Thymus (tissue), 11 donors: ENCODE results near the gene SNX33. TPM values are rescaled to one million over a fixed set of nuclear protein-coding genes. Genes with fewer than 3 reads are reported as not detected.
A peak's percentile ranks its signal among the peaks of the same experiment; 100 is the strongest.
"Not testable (repeated sequence)": the region's sequence is repeated elsewhere in the genome, so short reads cannot be mapped to it uniquely, and the experiment has no call there.

Source experiments
- DNase-seq, 9 donors: peaks; one replicate each; pipeline ENCODE4 v3.0.0-alpha.2; 2013; ENCODE audit warnings: low spot score in 9 of 9, low read depth in 6 of 9, missing footprints in 1 of 9
- H3K27ac ChIP-seq, 2 donors: one replicate each; pipeline ENCODE4 v1.5.1; 2013; ENCODE audit warnings: control low read depth in 1 of 2, low read depth in 1 of 2, low read length in 1 of 2, mild to moderate bottlenecking in 1 of 2, moderate library complexity in 1 of 2
- H3K27me3 ChIP-seq, 2 donors: one replicate each; pipeline ENCODE4 v1.5.1; 2013; ENCODE audit warnings: low read length in 1 of 2; ENCODE audit not compliant: control insufficient read depth in 2 of 2, insufficient read depth in 1 of 2
- H3K36me3 ChIP-seq, 2 donors: one replicate each; pipeline ENCODE4 v1.5.1; 2013; ENCODE audit warnings: low read length in 1 of 2, mild to moderate bottlenecking in 1 of 2, moderate library complexity in 1 of 2; ENCODE audit not compliant: control insufficient read depth in 2 of 2, insufficient read depth in 2 of 2
- H3K4me1 ChIP-seq, 2 donors: one replicate each; pipeline ENCODE4 v1.5.1; 2013; ENCODE audit warnings: low read length in 2 of 2; ENCODE audit not compliant: control insufficient read depth in 2 of 2, insufficient read depth in 2 of 2
- H3K4me3 ChIP-seq, 2 donors: one replicate each; pipeline ENCODE4 v1.5.1; 2013; ENCODE audit warnings: low read length in 2 of 2, control low read depth in 1 of 2, mild to moderate bottlenecking in 1 of 2
- H3K9me3 ChIP-seq, 2 donors: one replicate each; pipeline ENCODE4 v1.5.1; 2013; ENCODE audit warnings: low read length in 1 of 2, mild to moderate bottlenecking in 1 of 2; ENCODE audit not compliant: control insufficient read depth in 2 of 2, insufficient read depth in 1 of 2
- WGBS: extraction: QIAGEN DNeasy Blood & Tissue Kit; methylation state at CpG from one replicate; pipeline ENCODE4 v1.1.7; 2013; 5-methylcytosine and 5-hydroxymethylcytosine counted together
- polyA plus RNA-seq: library from polyadenylated mRNA; stranded (reverse); fragments of 200-250 nt; gene quantifications from one replicate; pipeline ENCODE4 v1.2.3, GENCODE V29; 2013
- total RNA-seq: library from RNA; stranded (reverse); fragments of 120-200 nt; gene quantifications from one replicate; pipeline ENCODE4 v1.2.4, GENCODE V29; 2013
- donor health status: healthy.

SNX33 gene
- total and polyA plus RNA-seq, 2 donors, result 4.3 to 11.3 TPM

DNA sequence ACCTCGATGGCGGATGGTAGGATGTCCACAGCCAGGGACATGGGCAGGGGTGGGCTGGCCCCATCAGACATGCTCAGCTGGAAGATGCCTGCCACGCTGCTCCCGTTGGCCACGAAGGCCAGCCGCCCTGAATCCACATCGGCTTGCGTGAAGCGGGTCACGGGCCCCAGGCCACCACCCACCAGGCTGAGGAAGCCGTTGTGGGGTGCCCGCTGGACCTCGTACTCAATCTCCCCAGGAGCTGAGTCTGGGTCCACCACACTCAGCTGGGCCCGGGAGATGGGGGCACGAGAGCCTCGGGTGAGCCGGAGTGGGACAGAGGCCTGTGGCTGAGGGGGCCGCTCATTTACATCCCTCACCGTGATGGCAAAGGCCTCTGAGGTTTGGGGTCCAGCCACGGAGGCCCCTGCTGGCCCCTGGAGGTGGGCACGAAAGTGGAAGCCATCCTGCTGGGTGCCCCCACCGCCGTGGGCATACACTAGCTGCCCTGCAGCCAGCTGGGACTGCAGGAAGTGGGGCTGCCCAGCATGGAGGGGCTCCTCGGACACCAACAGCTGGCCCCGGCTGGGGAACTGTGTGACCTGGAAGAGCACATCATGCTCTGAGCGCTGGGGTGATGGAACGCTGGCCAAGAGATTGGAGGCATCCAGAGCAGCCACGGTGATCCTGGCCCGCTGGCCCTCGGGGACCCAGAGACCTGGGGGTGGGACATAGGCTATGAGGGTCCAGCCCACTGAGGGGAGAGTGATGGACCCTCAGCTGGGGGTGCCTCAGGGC, 29.2 kb downstream of the SNX33 start:
- Histone ChIP-seq H3K4me3 (no peak overlapping the region), H3K4me1 (no peaks in the 10 kb centered on the region), H3K27ac (no peak overlapping the region), H3K27me3 (no peaks in the 10 kb centered on the region), H3K36me3 (no peaks in the 10 kb centered on the region), H3K9me3 (no peaks in the 10 kb centered on the region)
- WGBS, result 94% methylated on average over 30 of the region's 30 CpGs
- DNase-seq, result no peak

GRCh38 chr15:75677465-75678323, 30.0 kb downstream of the SNX33 start:
- Histone ChIP-seq H3K27ac (no peak overlapping the region), H3K9me3 (no peaks in the 10 kb centered on the region), H3K4me3 (no peak overlapping the region), H3K36me3 (no peaks in the 10 kb centered on the region), H3K4me1 (no peaks in the 10 kb centered on the region), H3K27me3 (no peaks in the 10 kb centered on the region)
- WGBS, result 94% methylated on average over 16 of the region's 16 CpGs
- no peak for DNase-seq

GRCh38 chr15:75678324-75678690, 30.6 kb downstream of the SNX33 start:
- WGBS, result 97% methylated on average over 6 of the region's 6 CpGs

GRCh38 chr15:75680007-75680789, 32.5 kb downstream of the SNX33 start:
- no peak overlapping the region for H3K27ac ChIP-seq
- H3K9me3 ChIP-seq, result no peaks in the 10 kb centered on the region
- no peaks in the 10 kb centered on the region for H3K36me3 ChIP-seq
- no peaks in the 10 kb centered on the region for H3K27me3 ChIP-seq
- H3K4me1 ChIP-seq, result peaks cover 0 to 2% of the 10 kb centered on the region in 2 donors
- no peak for DNase-seq
- 89% methylated on average over 11 of the region's 11 CpGs for WGBS
- H3K4me3 ChIP-seq, result no peak overlapping the region

More at GRCh38 chr15:75678324-75678690, 30.6 kb downstream of the SNX33 start:
- H3K9me3 ChIP-seq, H3K4me3 ChIP-seq, DNase-seq, H3K36me3 ChIP-seq, H3K27ac ChIP-seq, H3K4me1 ChIP-seq, H3K27me3 ChIP-seq: not testable (repeated sequence)

GRCh38 chr15:75682181-75683135, 34.7 kb downstream of the SNX33 start:
- H3K4me1 ChIP-seq, result peaks cover 0 to 2% of the 10 kb centered on the region in 2 donors
- H3K9me3 ChIP-seq, result no peaks in the 10 kb centered on the region
- WGBS, result 98% methylated on average over 40 of the region's 40 CpGs
- no peak overlapping the region for H3K27ac ChIP-seq
- H3K4me3 ChIP-seq, result no peak overlapping the region
- no peaks in the 10 kb centered on the region for H3K36me3 ChIP-seq
- no peaks in the 10 kb centered on the region for H3K27me3 ChIP-seq
- no peak for DNase-seq

- not testable (repeated sequence) for H3K36me3 ChIP-seq, H3K27ac ChIP-seq
Measured at GRCh38 chr15:75683646-75684312, 36.1 kb downstream of the SNX33 start.

DNA sequence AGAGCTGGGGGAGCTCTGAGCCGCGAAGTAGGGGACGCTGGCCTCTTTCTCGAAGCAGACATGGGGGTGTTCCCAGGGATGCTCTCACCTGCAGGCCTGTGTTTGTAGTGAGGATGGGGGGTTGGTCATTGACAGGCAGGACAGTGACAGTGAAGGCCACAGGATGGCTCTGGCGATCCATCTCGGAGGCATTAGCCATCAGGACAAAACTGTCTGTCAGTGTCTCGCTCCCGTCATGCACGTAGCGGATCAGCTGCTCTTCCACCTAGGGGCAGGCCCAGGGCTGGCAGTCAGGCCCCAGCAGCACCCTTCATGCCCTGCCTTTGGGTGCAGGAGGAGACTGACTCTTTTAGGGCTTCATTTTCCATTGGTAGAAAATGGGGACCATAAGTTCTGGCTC, 36.9 kb downstream of the SNX33 start:
- Histone ChIP-seq H3K27ac (no peak overlapping the region), H3K4me3 (no peak overlapping the region), H3K27me3 (no peaks in the 10 kb centered on the region), H3K4me1 (peaks cover 0 to 2% of the 10 kb centered on the region in 2 donors), H3K36me3 (no peaks in the 10 kb centered on the region), H3K9me3 (no peaks in the 10 kb centered on the region)
- 98% methylated on average over 10 of the region's 10 CpGs for WGBS
- DNase-seq, result no peak

More at GRCh38 chr15:75683646-75684312, 36.1 kb downstream of the SNX33 start:
- not testable (repeated sequence) for H3K4me3 ChIP-seq, H3K9me3 ChIP-seq, H3K27me3 ChIP-seq, H3K4me1 ChIP-seq
- peak in 8 of 9 donors; percentile 33 to 81 (median 62) for DNase-seq
- 23% methylated on average over 14 of the region's 14 CpGs for WGBS

GRCh38 chr15:75685195-75685594, 37.5 kb downstream of the SNX33 start:
- whole genome bisulfite sequencing, result 84% methylated on average over 12 of the region's 12 CpGs
- H3K4me1 ChIP-seq, result peaks cover 0 to 2% of the 10 kb centered on the region in 2 donors
- no peaks in the 10 kb centered on the region for H3K9me3 ChIP-seq
- no peaks in the 10 kb centered on the region for H3K36me3 ChIP-seq
- no peak overlapping the region for H3K27ac ChIP-seq
- no peaks in the 10 kb centered on the region for H3K27me3 ChIP-seq
- no peak for DNase-seq
- no peak overlapping the region for H3K4me3 ChIP-seq
